HG03060 (cell line): ENCODE results near the gene TMEM233.
"Not testable (repeated sequence)": the region's sequence is repeated elsewhere in the genome, so short reads cannot be mapped to it uniquely, and the experiment has no call there.

Experiments used
- ATAC-seq: cut with Tn5 transposase; IDR thresholded peaks from one replicate; pipeline ENCODE4 v1.9.1; 2021; ENCODE audit warnings: low read depth, moderate number of reproducible peaks; ENCODE audit not compliant: unreplicated experiment

The TMEM233 gene

GRCh38 chr12:119652665-119653064 lies 59.1 kb downstream of the TMEM233 start:
- ATAC-seq, result no peak

GRCh38 chr12:119657001-119657400 lies 63.4 kb downstream of the TMEM233 start:
- not testable (repeated sequence) for ATAC-seq

- not testable (repeated sequence) for ATAC-seq
Measured at GRCh38 chr12:119658166-119658565, 64.6 kb downstream of the TMEM233 start.

- ATAC-seq, result peak; percentile 66
Measured at GRCh38 chr12:119659289-119659897, 65.8 kb downstream of the TMEM233 start.

GRCh38 chr12:119660076-119660475 lies 66.5 kb downstream of the TMEM233 start:
- no peak for ATAC-seq

- ATAC-seq, result no peak
Measured at GRCh38 chr12:119661882-119662281, 68.3 kb downstream of the TMEM233 start.

- no peak for ATAC-seq
Measured at GRCh38 chr12:119664642-119665041, 71.1 kb downstream of the TMEM233 start.

GRCh38 chr12:119665164-119665929 lies 71.8 kb downstream of the TMEM233 start:
- no peak for ATAC-seq

- no peak for ATAC-seq
Measured at GRCh38 chr12:119666226-119666795, 72.7 kb downstream of the TMEM233 start.

- ATAC-seq, result no peak
Measured at GRCh38 chr12:119666900-119667576, 73.5 kb downstream of the TMEM233 start.

GRCh38 chr12:119667577-119668323 lies 74.2 kb downstream of the TMEM233 start, which contains the start of gene PRKAB1:
PRKAB1 (plus strand) TSS chr12:119668133; CDS start chr12:119668245, 112 bp downstream.
- peak; percentile 90 for ATAC-seq

- ATAC-seq, result no peak
Measured at GRCh38 chr12:119668324-119668841, 74.8 kb downstream of the TMEM233 start.

GRCh38 chr12:119669744-119670472 lies 76.3 kb downstream of the TMEM233 start:
- no peak for ATAC-seq

GRCh38 chr12:119671070-119671469 lies 77.5 kb downstream of the TMEM233 start:
- ATAC-seq, result no peak

GRCh38 chr12:119672194-119672593 lies 78.6 kb downstream of the TMEM233 start:
- no peak for ATAC-seq

GRCh38 chr12:119673634-119674033 lies 80.1 kb downstream of the TMEM233 start:
- ATAC-seq, result no peak

GRCh38 chr12:119674560-119674959 lies 81.0 kb downstream of the TMEM233 start:
- ATAC-seq, result no peak

GRCh38 chr12:119676022-119676421 lies 82.4 kb downstream of the TMEM233 start:
- no peak for ATAC-seq

GRCh38 chr12:119676573-119676972 lies 83.0 kb downstream of the TMEM233 start:
- no peak for ATAC-seq
